ENCODE data around the gene TRPM2.
A peak's percentile ranks its signal among the peaks of the same experiment; 100 is the strongest.

The TRPM2 gene

DNA sequence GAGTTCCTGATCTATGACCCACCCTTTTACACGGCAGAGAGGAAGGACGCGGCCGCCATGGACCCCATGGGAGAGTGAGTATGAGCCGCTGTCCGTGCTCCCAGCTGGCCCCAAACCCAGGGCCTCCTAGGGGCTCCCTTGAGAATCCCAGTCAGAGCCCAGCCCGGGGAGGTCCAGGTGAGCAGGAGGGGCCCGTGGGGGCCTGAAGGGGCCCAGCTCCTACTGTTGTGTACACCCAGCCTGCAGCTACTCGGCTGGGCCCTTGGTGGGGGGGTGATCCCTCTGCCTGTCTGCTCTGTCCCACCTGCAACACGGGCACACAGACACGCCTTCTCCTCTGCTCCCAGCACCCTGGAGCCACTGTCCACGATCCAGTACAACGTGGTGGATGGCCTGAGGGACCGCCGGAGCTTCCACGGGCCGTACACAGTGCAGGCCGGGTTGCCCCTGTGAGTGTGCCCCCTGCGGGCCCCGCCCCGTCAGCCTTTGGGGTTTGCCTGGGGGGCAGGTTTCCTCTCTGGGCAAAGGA, 73.3 kb downstream of the TRPM2 start:
- Mint-ChIP-seq H3K9me3 (peaks cover 7 to 15% of the 10 kb centered on the region in 2 donors), H3K4me1 (peaks cover 9 to 21% of the 10 kb centered on the region in 2 donors), H3K36me3 (peaks cover 7 to 13% of the 10 kb centered on the region in 2 donors), H3K27me3 (no peaks in the 10 kb centered on the region), H3K27ac (no peak overlapping the region), H3K4me3 (no peak overlapping the region)
- no peak for DNase-seq
- no peak for ATAC-seq (replicated peaks)

DNA sequence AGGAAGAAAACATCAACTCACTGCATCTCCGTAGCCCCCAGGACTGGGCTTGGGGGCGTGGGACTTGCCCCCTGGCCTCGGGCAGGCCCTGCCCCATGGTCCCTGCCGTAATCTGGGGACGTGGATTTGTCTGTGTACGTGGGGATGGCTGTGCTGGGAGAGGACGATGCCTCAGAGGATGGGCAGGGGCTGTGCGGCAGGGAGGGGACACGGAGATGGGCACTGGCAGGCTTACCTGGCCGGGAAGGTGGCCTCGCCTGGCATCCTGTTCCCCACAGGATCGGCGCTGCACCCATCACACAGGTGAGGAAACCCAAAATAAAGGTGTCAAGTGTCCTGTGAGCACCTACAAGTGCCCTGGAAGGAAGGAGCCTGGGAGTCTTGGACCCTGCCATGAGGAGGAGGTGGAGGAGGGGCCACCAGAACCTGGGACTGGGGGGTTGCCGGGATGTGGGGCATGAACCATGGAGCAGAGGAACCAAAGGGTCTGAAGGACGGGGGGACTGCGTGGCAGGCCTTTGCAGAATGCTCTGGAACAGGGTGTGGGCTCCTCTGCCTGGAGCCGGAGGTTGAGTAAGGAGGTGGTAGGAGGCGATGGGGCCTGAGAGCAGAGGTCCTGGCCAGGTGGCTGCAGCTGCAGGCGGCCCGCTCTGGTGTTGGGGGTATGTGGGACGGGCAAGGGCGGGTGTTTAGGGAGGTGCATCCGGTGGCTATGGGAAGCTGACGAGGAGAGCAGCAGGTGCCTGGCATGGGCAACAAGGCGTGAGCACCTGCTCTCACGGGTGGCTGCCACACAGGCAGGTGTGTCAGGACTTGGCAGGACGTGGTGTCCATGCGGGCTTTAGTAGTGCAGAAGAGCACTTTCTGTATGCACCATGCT, 74.1 kb downstream of the TRPM2 start:
- peaks cover 8 to 19% of the 10 kb centered on the region in 2 donors for H3K36me3 Mint-ChIP-seq
- H3K4me3 Mint-ChIP-seq = no peak overlapping the region
- no peaks in the 10 kb centered on the region for H3K27me3 Mint-ChIP-seq
- peaks cover 9 to 21% of the 10 kb centered on the region in 2 donors for H3K4me1 Mint-ChIP-seq
- ATAC-seq (replicated peaks) (no peak), DNase-seq (no peak)
- peaks cover 9 to 18% of the 10 kb centered on the region in 2 donors for H3K9me3 Mint-ChIP-seq
- H3K27ac Mint-ChIP-seq = peak overlapping the region; percentile 32

DNA sequence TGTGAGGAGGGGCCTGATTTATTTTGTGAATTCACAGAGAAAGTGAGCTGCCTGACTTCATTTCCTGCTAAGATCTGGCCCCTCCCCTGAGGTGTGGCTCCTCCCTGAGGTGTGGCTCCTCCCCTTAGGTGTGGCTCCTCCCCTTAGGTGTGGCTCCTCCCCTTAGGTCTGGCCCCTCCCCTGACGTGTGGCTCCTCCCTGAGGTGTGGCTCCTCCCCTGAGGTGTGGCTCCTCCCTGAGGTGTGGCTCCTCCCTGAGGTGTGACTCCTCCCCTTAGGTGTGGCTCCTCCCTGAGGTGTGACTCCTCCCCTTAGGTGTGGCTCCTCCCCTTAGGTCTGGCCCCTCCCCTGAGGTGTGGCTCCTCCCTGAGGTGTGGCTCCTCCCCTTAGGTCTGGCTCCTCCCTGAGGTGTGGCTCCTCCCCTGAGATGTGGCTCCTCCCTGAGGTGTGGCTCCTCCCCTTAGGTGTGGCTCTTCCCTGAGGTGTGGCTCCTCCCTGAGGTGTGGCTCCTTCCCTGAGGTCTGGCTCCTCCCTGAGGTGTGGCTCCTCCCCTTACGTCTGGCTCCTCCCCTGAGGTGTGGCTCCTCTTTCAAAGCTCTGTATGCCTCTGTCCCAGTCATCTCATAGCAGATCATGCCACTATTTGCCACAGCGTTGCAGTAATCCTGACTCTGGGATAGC, 75.0 kb downstream of the TRPM2 start:
- Mint-ChIP-seq H3K27ac (no peak overlapping the region), H3K9me3 (peaks cover 9 to 18% of the 10 kb centered on the region in 2 donors), H3K27me3 (no peaks in the 10 kb centered on the region), H3K4me3 (no peak overlapping the region), H3K36me3 (peaks cover 8 to 19% of the 10 kb centered on the region in 2 donors), H3K4me1 (peaks cover 5 to 15% of the 10 kb centered on the region in 2 donors)
- DNase-seq = peak; percentile 47
- peak; percentile 45 to 64 for ATAC-seq (replicated peaks)

DNA sequence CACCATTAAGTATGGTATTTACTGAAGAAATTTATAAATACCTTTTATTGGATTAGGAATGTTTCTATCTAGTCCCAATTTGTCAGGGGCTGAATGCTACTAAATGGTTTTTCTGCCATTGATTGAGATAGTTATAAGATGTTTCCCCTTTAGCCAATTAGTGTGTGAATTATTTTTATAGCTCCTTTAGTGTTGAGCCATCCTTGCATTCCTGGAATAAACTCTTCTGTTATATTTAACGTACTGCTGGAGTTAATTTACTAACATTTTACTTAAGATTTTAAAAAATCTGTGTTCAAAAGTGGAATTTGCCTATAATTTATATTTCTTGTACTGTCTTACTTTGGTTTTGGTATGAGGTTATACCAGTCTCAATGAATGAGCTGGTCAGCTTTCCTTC, 76.5 kb downstream of the TRPM2 start:
- Mint-ChIP-seq H3K27ac (no peak overlapping the region), H3K36me3 (peaks cover 8 to 19% of the 10 kb centered on the region in 2 donors), H3K4me1 (peaks cover 3 to 5% of the 10 kb centered on the region in 2 donors), H3K9me3 (peaks cover 9 to 18% of the 10 kb centered on the region in 2 donors), H3K4me3 (no peak overlapping the region), H3K27me3 (no peaks in the 10 kb centered on the region)
- no peak for ATAC-seq (replicated peaks)
- DNase-seq = no peak

DNA sequence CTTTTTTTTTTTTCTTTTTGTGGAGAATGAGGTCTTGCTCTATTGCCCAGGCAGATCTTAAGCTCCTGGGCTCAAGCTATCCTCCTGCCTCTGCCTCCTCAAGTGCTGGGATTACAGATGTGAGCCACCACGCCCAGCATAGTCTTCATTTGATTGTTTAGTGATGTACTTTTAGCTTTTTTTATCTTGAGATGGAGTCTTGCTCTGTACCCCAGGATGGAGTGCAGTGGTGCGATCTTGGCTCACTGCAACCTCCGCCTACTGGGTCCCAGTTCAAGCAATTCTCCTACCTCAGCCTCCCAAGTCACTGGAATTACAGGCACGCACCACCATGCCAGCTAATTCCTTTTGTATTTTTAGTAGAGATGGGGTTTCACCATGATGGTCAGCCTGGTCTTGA, 77.9 kb downstream of the TRPM2 start:
- no peak for DNase-seq
- H3K36me3 Mint-ChIP-seq = peaks cover 13 to 23% of the 10 kb centered on the region in 2 donors
- no peak overlapping the region for H3K27ac Mint-ChIP-seq
- no peak for ATAC-seq (replicated peaks)
- no peak overlapping the region for H3K4me3 Mint-ChIP-seq
- H3K4me1 Mint-ChIP-seq = peaks cover 3 to 5% of the 10 kb centered on the region in 2 donors
- H3K9me3 Mint-ChIP-seq = peaks cover 9 to 18% of the 10 kb centered on the region in 2 donors
- no peaks in the 10 kb centered on the region for H3K27me3 Mint-ChIP-seq

DNA sequence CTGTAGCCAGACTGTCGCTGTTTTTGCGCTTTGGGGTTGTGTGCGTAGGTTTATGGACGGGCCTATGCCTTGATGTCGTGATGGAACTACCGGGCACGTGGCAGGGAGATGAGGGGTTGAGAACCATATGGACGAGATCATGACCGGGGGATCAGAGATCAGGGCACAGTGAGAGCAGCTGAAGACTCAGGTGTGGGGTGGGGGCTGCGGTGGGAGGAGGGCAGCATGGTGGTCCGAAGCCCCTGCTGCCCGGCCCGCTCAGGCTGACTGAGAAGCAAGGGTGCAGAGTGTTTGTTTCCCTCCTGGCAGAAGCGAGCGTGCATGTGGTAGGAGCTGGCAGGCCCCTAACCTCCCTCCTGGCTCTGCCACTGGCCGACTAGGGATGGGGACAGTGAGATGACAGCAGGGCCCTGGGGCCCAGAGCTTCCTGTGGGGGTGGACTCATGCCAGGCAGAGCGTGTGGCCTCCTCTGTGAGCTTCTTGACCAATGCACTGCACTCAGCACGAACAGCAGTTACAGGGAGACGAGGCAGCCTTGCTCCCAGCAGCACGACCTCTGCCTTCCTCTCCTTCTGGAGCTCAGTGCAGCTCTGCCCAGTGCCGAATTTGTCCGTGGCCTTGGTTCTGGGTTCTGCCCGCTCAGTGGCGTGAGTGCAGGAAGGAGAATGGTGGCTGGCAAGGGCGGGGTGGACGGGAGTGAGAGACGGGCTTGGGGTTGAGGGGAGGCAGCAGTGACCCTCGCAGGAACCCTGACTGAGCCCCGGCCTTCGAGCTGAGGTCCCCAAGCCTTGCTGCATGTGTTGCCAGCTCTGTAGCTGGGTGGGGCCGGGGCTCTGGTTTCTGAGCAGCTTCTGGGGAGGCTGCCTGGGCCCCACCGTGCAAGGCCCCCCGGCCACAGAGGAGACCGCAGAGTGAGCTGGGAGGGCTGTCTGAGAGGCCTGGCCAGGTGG, 79.7 kb downstream of the TRPM2 start:
- Mint-ChIP-seq H3K4me1 (no peaks in the 10 kb centered on the region), H3K4me3 (no peak overlapping the region), H3K27ac (no peak overlapping the region), H3K9me3 (peaks cover 6 to 18% of the 10 kb centered on the region in 2 donors), H3K36me3 (peaks cover 8 to 23% of the 10 kb centered on the region in 2 donors), H3K27me3 (no peaks in the 10 kb centered on the region)
- DNase-seq (no peak), ATAC-seq (replicated peaks) (no peak)

DNA sequence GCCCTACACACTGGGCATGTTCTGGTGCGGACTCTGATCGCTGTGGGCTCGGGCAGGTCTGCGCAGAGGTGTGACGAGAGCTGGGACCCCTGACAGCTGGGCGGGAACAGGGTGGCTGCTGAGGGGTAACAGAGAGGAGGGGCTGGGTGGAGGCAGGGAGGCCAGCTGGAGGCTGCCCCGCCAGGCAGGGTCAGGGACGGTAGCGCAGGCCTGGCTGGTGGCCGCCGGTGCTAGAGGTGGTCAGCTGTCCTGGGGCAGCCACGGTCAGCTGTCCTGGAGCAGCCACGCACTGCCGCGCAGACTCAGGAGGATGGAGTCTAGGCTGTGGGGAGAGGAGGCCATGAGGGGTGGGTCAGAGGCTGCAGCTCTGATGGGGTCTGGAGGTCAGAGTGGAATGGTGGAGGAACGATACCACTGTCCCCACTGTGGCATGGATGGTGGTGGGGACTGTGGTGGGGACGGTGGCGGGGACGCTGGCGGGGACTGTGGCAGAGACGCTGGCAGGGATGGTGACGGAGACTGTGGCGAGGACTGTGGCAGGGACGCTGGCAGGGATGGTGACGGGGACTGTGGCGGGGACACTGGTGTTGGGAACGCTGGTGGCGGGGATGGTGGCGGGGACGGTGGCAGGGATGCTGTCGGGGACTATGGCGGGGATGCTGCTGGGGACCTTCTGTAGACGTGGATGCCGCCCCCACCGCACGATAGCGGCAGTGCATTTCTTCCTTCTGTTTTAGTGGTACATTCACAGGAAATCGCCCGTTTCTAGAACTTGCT, 80.6 kb downstream of the TRPM2 start:
- H3K27me3 Mint-ChIP-seq = no peaks in the 10 kb centered on the region
- no peaks in the 10 kb centered on the region for H3K4me1 Mint-ChIP-seq
- H3K4me3 Mint-ChIP-seq = no peak overlapping the region
- H3K36me3 Mint-ChIP-seq = peaks cover 8 to 23% of the 10 kb centered on the region in 2 donors
- no peak for DNase-seq
- no peak for ATAC-seq (replicated peaks)
- H3K9me3 Mint-ChIP-seq = peaks cover 4 to 18% of the 10 kb centered on the region in 2 donors
- H3K27ac Mint-ChIP-seq = no peak overlapping the region

DNA sequence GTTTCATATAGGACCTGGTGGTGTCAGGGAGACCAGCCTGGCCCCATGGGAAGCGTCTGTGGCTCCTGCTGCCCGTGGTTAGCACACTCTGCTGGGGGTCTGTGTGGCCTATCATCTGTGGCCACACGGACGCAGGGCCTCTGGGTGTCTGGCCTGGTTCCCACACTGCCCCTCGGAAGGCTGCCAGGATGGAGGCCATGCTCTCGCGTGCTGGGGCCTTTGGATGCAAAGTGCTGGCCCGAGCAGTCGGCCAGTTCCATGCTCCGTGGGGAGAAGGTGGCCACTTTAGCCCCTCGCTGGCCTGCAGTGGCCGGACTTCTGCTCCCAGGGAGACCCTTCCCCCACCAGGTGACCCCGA, 81.1 kb downstream of the TRPM2 start:
- Mint-ChIP-seq H3K4me1 (no peaks in the 10 kb centered on the region), H3K4me3 (no peak overlapping the region), H3K36me3 (peaks cover 11 to 27% of the 10 kb centered on the region in 2 donors), H3K9me3 (peaks cover 4 to 17% of the 10 kb centered on the region in 2 donors), H3K27ac (no peak overlapping the region), H3K27me3 (no peaks in the 10 kb centered on the region)
- DNase-seq = no peak
- no peak for ATAC-seq (replicated peaks)

DNA sequence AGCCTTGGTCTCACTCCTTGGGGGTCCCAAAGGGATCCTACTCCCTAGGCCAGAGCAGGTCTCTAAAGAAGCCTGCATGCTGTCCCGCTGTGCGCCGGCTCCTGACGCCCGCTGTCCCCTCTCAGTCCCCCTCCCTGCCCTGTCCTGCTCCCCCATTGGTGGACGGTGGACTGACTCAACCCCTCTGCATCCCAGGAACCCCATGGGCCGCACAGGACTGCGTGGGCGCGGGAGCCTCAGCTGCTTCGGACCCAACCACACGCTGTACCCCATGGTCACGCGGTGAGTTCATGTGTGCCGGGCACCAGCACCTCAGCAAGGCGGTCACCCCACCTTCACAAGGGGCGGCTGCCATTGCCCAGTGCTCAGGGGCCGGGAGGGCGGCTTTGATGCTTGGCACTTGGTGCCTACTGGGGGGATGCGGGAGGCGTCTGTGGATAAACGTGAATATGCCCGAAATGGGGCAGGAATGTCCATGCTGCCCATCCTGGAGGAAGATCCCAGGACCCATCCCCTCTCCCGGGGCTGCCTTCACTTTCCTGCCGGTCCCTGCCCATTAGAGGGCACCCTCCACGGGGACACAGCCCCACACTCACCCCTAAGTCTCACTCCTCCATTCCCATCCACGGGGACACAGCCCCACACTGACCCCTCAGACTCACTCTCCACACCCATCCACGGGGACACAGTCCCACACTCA, 81.7 kb downstream of the TRPM2 start:
- Mint-ChIP-seq H3K27ac (no peak overlapping the region), H3K9me3 (peaks cover 4 to 12% of the 10 kb centered on the region in 2 donors), H3K4me3 (no peak overlapping the region), H3K36me3 (peaks cover 11 to 22% of the 10 kb centered on the region in 2 donors), H3K4me1 (no peaks in the 10 kb centered on the region), H3K27me3 (no peaks in the 10 kb centered on the region)
- no peak for DNase-seq
- ATAC-seq (replicated peaks) = no peak

DNA sequence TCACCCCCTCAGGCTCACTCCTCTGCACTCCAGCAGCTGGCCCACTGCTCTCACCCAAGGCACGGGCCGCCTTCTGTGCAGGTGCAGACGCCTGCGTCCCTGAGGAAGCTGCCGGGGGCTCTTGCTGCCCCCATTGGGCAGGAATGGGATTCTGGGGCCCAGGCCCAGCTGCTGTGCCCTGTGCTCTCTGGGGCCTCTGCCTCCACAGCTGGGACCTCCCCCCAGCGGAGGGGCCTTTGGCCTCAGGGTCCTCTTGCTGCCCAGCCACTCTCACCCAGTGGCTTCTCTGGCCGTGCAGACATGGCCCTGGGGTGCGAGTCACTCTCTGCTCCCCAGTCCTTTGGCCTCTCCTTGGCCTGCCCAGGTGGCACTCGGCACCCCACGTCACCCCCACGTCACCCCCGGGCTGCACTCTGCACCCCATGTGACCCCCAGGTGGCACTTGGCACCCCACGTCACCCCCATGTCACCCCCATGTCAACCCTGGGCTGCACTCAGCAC, 82.7 kb downstream of the TRPM2 start:
- Mint-ChIP-seq H3K27me3 (no peaks in the 10 kb centered on the region), H3K9me3 (peaks cover 3 to 6% of the 10 kb centered on the region in 2 donors), H3K4me1 (no peaks in the 10 kb centered on the region), H3K27ac (no peak overlapping the region), H3K36me3 (peaks cover 10 to 22% of the 10 kb centered on the region in 2 donors), H3K4me3 (no peak overlapping the region)
- DNase-seq (no peak), ATAC-seq (replicated peaks) (no peak)

DNA sequence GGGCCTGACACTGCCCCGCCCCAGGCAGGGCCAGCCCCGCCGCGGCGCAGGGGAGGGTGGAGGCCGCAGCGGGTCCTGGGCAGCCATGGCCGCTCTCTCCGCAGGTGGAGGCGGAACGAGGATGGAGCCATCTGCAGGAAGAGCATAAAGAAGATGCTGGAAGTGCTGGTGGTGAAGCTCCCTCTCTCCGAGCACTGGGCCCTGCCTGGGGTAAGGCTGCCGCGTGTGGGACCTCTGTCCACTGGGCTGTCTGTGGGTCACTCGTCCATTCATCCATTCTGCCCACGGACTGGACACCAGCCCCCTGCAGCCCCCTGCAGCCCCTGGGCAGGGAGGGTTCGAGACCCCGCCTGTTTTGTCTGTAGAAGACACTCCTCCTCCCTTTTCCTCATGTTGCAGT, 83.5 kb downstream of the TRPM2 start:
- DNase-seq (no peak), ATAC-seq (replicated peaks) (no peak)
- no peaks in the 10 kb centered on the region for H3K4me1 Mint-ChIP-seq

DNA sequence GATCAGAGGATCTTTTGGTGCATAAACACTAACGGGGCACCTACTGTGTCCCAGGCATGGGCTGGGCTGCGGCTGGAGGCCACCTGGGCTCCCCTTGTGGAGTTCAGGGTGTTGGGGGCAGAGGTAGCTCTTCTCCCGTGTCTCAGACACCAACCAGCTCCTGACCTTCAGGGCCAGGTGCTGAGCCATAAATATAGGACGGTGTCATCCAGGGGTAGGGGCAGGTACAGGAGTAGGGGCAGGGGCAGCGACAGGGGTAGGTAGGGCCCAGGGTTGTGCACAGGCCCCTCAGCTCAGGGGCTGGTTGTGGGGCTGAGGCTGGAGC, 83.9 kb downstream of the TRPM2 start:
- Mint-ChIP-seq H3K9me3 (no peaks in the 10 kb centered on the region), H3K4me3 (no peak overlapping the region), H3K27ac (no peak overlapping the region), H3K36me3 (peaks cover 8 to 13% of the 10 kb centered on the region in 2 donors), H3K27me3 (no peaks in the 10 kb centered on the region), H3K4me1 (no peaks in the 10 kb centered on the region)
- no peak for ATAC-seq (replicated peaks)
- DNase-seq = no peak

More for the DNA sequence above, 83.5 kb downstream of the TRPM2 start:
- peaks cover 8 to 17% of the 10 kb centered on the region in 2 donors for H3K36me3 Mint-ChIP-seq
- no peaks in the 10 kb centered on the region for H3K27me3 Mint-ChIP-seq
- no peak overlapping the region for H3K27ac Mint-ChIP-seq
- H3K9me3 Mint-ChIP-seq = peaks cover 0 to under 1% of the 10 kb centered on the region in 2 donors
- H3K4me3 Mint-ChIP-seq = no peak overlapping the region

Data from stimulated activated naive B cell treated with anti-CD40 and anti-IgM and Interleukin-4, amounts not matched to agents 10 μg/mL and 1 μg/mL and 100 μg/mL, for 72 hours (primary cell).